Fibroblast of lung (primary cell): ENCODE data around the gene ASCC3. TPM values are rescaled to one million over a fixed set of nuclear protein-coding genes. Genes with fewer than 3 reads are reported as not detected.

Experiments
- DNase-seq, 2 donors: peaks; one replicate each; pipeline versions ENCODE4 v3.0.0 to v3.0.0-alpha.2; 2010; ENCODE audit warnings: low read depth in 2 of 2
- H2AFZ ChIP-seq: 2 replicates; pipeline ENCODE4 v1.5.1; 2012; ENCODE audit warnings: low read length, control low read depth, inconsistent platforms
- H3K27ac ChIP-seq: 2 replicates; pipeline ENCODE4 v1.5.1; 2011; ENCODE audit warnings: low read length, control low read depth; ENCODE audit not compliant: insufficient read depth
- H3K27me3 ChIP-seq: 2 replicates; pipeline ENCODE4 v1.5.1; 2011; ENCODE audit warnings: mild to moderate bottlenecking, low read length; ENCODE audit not compliant: control insufficient read depth, insufficient read depth
- H3K36me3 ChIP-seq: 2 replicates; pipeline ENCODE4 v1.5.1; 2011; ENCODE audit warnings: low read length; ENCODE audit not compliant: control insufficient read depth, insufficient read depth
- H3K4me1 ChIP-seq: 2 replicates; pipeline ENCODE4 v1.5.1; 2011; ENCODE audit warnings: low read length; ENCODE audit not compliant: control insufficient read depth, insufficient read depth; ENCODE audit errors: extremely low read depth
- H3K4me2 ChIP-seq: 2 replicates; pipeline ENCODE4 v1.5.1; 2011; ENCODE audit warnings: low read length, control low read depth; ENCODE audit not compliant: insufficient read depth; ENCODE audit errors: extremely low read depth
- H3K4me3 ChIP-seq, 4 experiments: fragments of 200-600 bp in 1 of 4; sonication (generic) in 1 of 4; replicated peaks in 1 of 4; 2 replicates each; pipeline ENCODE4 v1.5.1; 2011 to 2016; ENCODE audit warnings: low read length in 4 of 4, low read depth in 3 of 4, mild to moderate bottlenecking in 3 of 4, control low read depth in 2 of 4, inconsistent platforms in 1 of 4, mixed read lengths in 1 of 4; ENCODE audit not compliant: insufficient read depth in 1 of 4; ENCODE audit errors: control extremely low read depth in 1 of 4
- H3K79me2 ChIP-seq: 2 replicates; pipeline ENCODE4 v1.5.1; 2012; ENCODE audit warnings: mild to moderate bottlenecking, low read length, inconsistent platforms; ENCODE audit not compliant: control insufficient read depth, insufficient read depth
- H3K9ac ChIP-seq: 2 replicates; pipeline ENCODE4 v1.5.1; 2011; ENCODE audit warnings: mild to moderate bottlenecking, low read length, control low read depth; ENCODE audit not compliant: insufficient read depth
- H3K9me3 ChIP-seq: 2 replicates; pipeline ENCODE4 v1.5.1; 2012; ENCODE audit warnings: low read depth, low read length; ENCODE audit not compliant: control insufficient read depth, insufficient read depth
- H4K20me1 ChIP-seq: 2 replicates; pipeline ENCODE4 v1.5.1; 2011; ENCODE audit warnings: low read length; ENCODE audit not compliant: control insufficient read depth, insufficient read depth; ENCODE audit errors: extremely low read depth
- CTCF ChIP-seq, 2 donors: IDR thresholded peaks in 1 of 2; conservative IDR thresholded peaks in 1 of 2; 1 replicate in 1 of 2; 2 replicates in 1 of 2; pipeline ENCODE4 v1.5.1; 2011 to 2012; ENCODE audit warnings: low read length in 2 of 2, control low read depth in 1 of 2, inconsistent platforms in 1 of 2, low read depth in 1 of 2, mild to moderate bottlenecking in 1 of 2
- EZH2 ChIP-seq: IDR thresholded peaks from 2 replicates; pipeline ENCODE4 v1.5.1; 2012; ENCODE audit warnings: low read length, control low read depth, mild to moderate bottlenecking; ENCODE audit errors: missing control alignments
- polyA plus RNA-seq, 2 donors: library from polyadenylated mRNA; depleted of rRNA in 1 of 2; stranded (reverse) in 1 of 2; unstranded in 1 of 2; fragments of >200 nt; gene quantifications; 2 replicates each; pipeline ENCODE4 v1.2.1, GENCODE V29; 2011 to 2012; ENCODE audit warnings: missing spikeins in 1 of 2
- total RNA-seq: library from RNA; depleted of rRNA; stranded (reverse); fragments of >200 nt; gene quantifications from 2 replicates; pipeline ENCODE4 v1.2.1, GENCODE V29; 2014

The ASCC3 gene
- total and polyA plus RNA-seq, 2 donors (not counting 1 experiment from before 2014, with no cell fraction given), result 36.2 to 75.3 TPM

- no peaks in the 10 kb centered on the region for H3K4me1 ChIP-seq
- TF ChIP-seq EZH2 (no peak), CTCF (conservative IDR thresholded peaks at IDR 0.05 in 1 of 2, IDR thresholded peaks at IDR 0.05 in 1 of 2; ENCODE audit: low read depth in 1 of 2, low read length in 2 of 2) (no peak)
- no peaks in the 10 kb centered on the region for H3K79me2 ChIP-seq
- H2AFZ ChIP-seq, result no peak overlapping the region
- no peak for DNase-seq
- H3K27me3 ChIP-seq, result no peaks in the 10 kb centered on the region
- no peak overlapping the region for H3K9ac ChIP-seq
- H3K36me3 ChIP-seq, result no peaks in the 10 kb centered on the region
- no peak overlapping the region for H3K27ac ChIP-seq
- H3K4me3 ChIP-seq, result no peak overlapping the region
- H4K20me1 ChIP-seq, result no peaks in the 10 kb centered on the region
- H3K9me3 ChIP-seq, result no peaks in the 10 kb centered on the region
- no peak overlapping the region for H3K4me2 ChIP-seq
These were observed 211.1 kb downstream of the ASCC3 start for GRCh38 chr6:100670056-100670455.

- Histone ChIP-seq H3K36me3 (no peaks in the 10 kb centered on the region), H3K9ac (no peak overlapping the region), H3K9me3 (no peaks in the 10 kb centered on the region), H3K4me3 (no peak overlapping the region), H4K20me1 (no peaks in the 10 kb centered on the region), H3K4me1 (peaks cover 5% of the 10 kb centered on the region), H2AFZ (no peak overlapping the region), H3K27me3 (no peaks in the 10 kb centered on the region), H3K27ac (no peak overlapping the region), H3K4me2 (no peak overlapping the region), H3K79me2 (no peaks in the 10 kb centered on the region)
- DNase-seq, result no peak
- TF ChIP-seq EZH2, result no peak
- TF ChIP-seq CTCF (conservative IDR thresholded peaks at IDR 0.05 in 1 of 2, IDR thresholded peaks at IDR 0.05 in 1 of 2; ENCODE audit: low read depth in 1 of 2, low read length in 2 of 2), result no peak
These were observed 216.1 kb downstream of the ASCC3 start for GRCh38 chr6:100665041-100665380.

- H3K36me3 ChIP-seq, result no peaks in the 10 kb centered on the region
- H3K27ac ChIP-seq, result no peak overlapping the region
- no peak overlapping the region for H2AFZ ChIP-seq
- TF ChIP-seq CTCF (conservative IDR thresholded peaks at IDR 0.05 in 1 of 2, IDR thresholded peaks at IDR 0.05 in 1 of 2; ENCODE audit: low read depth in 1 of 2, low read length in 2 of 2), result peak in 1 of 2 donors; percentile 64
- no peak for TF ChIP-seq EZH2
- no peaks in the 10 kb centered on the region for H3K9me3 ChIP-seq
- H3K4me1 ChIP-seq, result peaks cover 5% of the 10 kb centered on the region
- H3K4me2 ChIP-seq, result no peak overlapping the region
- no peaks in the 10 kb centered on the region for H4K20me1 ChIP-seq
- peak; percentile 33 to 62 for DNase-seq
- no peaks in the 10 kb centered on the region for H3K27me3 ChIP-seq
- H3K9ac ChIP-seq, result peak overlapping the region; percentile 1
- H3K79me2 ChIP-seq, result no peaks in the 10 kb centered on the region
- H3K4me3 ChIP-seq, result no peak overlapping the region
These were observed 216.7 kb downstream of the ASCC3 start for GRCh38 chr6:100664274-100665040.
